Myocyte (in vitro differentiated cells): ENCODE measurements around the gene KRTAP4-11. TPM values are rescaled to one million over a fixed set of nuclear protein-coding genes. Genes with fewer than 3 reads are reported as not detected.
A peak's percentile ranks its signal among the peaks of the same experiment; 100 is the strongest.
"Not testable (repeated sequence)": the region's sequence is repeated elsewhere in the genome, so short reads cannot be mapped to it uniquely, and the experiment has no call there.

Source experiments
- DNase-seq: peaks from one replicate; pipeline ENCODE4 v3.0.0-alpha.2; 2012; ENCODE audit warnings: low read depth
- total RNA-seq: library from RNA; depleted of rRNA; stranded (reverse); fragments of >200 nt; gene quantifications from 2 replicates; pipeline ENCODE4 v1.2.3, GENCODE V29; 2014

KRTAP4-11 gene
- total RNA-seq, 1 donor from 2014 or later: not detected

GRCh38 chr17:41084100-41084856 is 33.9 kb downstream of the KRTAP4-11 start, which contains the start of gene KRTAP4-7:
KRTAP4-7 (plus strand) TSS chr17:41084150; CDS start chr17:41084207, 57 bp downstream.
- not testable (repeated sequence) for DNase-seq

DNA sequence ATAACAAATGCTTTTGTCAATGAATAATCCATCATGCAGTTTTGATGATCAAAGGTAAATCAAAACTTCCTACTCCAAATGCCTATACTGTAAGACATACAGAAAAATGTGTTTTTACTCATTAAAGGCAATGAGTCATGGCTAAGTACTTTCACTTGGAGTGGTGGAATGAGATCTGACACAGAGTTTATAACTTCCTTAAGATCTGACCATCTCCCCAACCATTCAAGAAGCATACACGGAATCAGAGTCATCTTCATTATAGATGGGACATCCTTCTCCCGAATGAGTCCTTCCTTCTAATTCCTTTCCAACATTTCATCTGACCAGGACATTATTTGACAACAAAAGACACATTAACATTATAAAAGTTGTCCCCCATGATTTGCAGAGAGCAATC is 34.7 kb downstream of the KRTAP4-11 start:
- not testable (repeated sequence) for DNase-seq

- DNase-seq: no peak
Measured at GRCh38 chr17:41082626-41083025, 35.5 kb downstream of the KRTAP4-11 start.

DNA sequence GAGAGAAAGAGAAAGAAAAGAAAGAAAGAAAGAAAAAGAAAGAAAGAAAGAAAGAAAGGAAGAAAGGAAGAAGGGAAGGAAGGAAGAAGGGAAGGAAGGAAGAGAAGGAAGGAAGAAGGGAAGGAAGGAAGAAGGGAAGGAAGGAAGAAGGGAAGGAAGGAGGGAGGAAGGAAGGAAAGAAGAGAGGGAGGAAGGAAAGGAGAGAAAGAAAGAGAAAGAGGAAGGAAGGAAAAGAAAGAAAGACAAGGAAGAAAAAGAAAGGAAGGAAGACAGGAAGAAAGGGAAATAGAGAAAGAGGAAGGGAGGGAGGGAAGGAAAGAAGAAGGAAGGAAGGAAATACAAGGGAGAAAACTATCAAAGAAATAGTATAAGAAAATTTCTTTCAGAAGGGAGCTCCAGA is 41.4 kb downstream of the KRTAP4-11 start:
- no peak for DNase-seq

DNA sequence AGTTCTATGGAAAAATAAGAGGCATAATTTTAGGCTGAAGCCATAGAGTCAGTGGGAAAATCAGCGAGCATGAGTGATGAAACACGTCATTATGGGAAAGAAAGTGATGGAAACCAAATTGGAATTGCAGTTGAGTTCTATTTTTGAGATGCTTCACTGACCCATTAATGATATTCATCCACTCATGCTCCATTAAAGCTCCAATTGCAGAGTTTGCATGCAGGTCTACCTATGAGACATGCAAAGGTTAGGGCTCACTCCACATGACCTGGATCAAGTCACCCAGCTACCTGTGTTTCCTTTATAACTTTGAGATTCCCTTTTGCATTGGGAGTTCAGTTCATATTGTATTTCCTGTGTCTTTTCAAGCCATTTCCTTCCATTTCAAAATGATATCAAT is 44.5 kb downstream of the KRTAP4-11 start:
- DNase-seq: no peak

- DNase-seq: peak; percentile 94
Measured at GRCh38 chr17:41071606-41072360, 46.4 kb downstream of the KRTAP4-11 start.

DNA sequence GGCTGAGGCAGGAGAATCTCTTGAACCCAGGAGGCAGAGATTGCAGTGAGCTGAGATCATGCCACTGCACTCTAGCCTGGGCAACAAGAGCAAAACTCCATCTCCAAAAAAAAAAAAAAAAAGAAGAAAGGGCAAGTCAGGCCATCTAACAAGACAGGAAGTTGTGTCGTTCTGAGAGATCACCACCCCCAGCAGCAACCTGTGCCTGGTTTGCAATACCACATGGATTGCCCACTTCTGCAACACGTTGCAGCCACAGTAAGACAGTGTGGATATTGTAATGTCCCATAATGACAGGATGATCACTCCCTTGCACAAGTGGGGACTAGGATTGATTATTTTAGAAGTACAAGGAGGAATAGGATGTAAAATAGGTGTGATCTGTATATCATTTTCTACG is 49.1 kb downstream of the KRTAP4-11 start:
- no peak for DNase-seq

GRCh38 chr17:41067281-41067680 is 50.9 kb downstream of the KRTAP4-11 start:
- no peak for DNase-seq

Other genes starting within 250 kb of the KRTAP4-11 start
- not detected in 2 replicates for gene KRT20, start 233.1 kb downstream of the KRTAP4-11 start, total RNA-seq
- gene KRT23, start 180.7 kb downstream of the KRTAP4-11 start, total RNA-seq: not detected in 2 replicates
- not detected in 2 replicates for gene KRT39, start 151.4 kb downstream of the KRTAP4-11 start, total RNA-seq
- gene KRT40, start 134.0 kb downstream of the KRTAP4-11 start, total RNA-seq: not detected in 2 replicates
- not detected in 2 replicates for gene KRTAP3-3, start 124.2 kb downstream of the KRTAP4-11 start, total RNA-seq
- gene KRTAP3-2, start 118.5 kb downstream of the KRTAP4-11 start, total RNA-seq: not detected in 2 replicates
- not detected in 2 replicates for gene KRTAP3-1, start 109.2 kb downstream of the KRTAP4-11 start, total RNA-seq
- 0.19 and 0.57 TPM in 2 replicates for gene KRTAP1-5, start 91.2 kb downstream of the KRTAP4-11 start, total RNA-seq
- not detected in 2 replicates for gene KRTAP1-4, start 88.2 kb downstream of the KRTAP4-11 start, total RNA-seq
- not detected in 2 replicates for gene KRTAP1-3, start 83.5 kb downstream of the KRTAP4-11 start, total RNA-seq
- gene KRTAP1-1, start 76.9 kb downstream of the KRTAP4-11 start, total RNA-seq: 0.21 TPM in 1 of 2 replicates, not detected in the other
- gene KRTAP2-1, start 71.1 kb downstream of the KRTAP4-11 start, total RNA-seq: not detected in 2 replicates
- not detected in 2 replicates for gene KRTAP2-2, start 63.1 kb downstream of the KRTAP4-11 start, total RNA-seq
- 0.19 TPM in 1 of 2 replicates, not detected in the other for gene KRTAP2-3, start 58.3 kb downstream of the KRTAP4-11 start, total RNA-seq
- gene KRTAP2-4, start 52.5 kb downstream of the KRTAP4-11 start, total RNA-seq: not detected in 2 replicates
- gene KRTAP4-7, start 34.2 kb downstream of the KRTAP4-11 start, total RNA-seq: not detected in 2 replicates
- not detected in 2 replicates for gene KRTAP4-8, start 20.2 kb downstream of the KRTAP4-11 start, total RNA-seq
- not detected in 2 replicates for gene KRTAP4-16, start 16.2 kb downstream of the KRTAP4-11 start, total RNA-seq
- gene KRTAP4-9, start 13.0 kb downstream of the KRTAP4-11 start, total RNA-seq: not detected in 2 replicates
- not detected in 2 replicates for gene KRTAP4-12, start 5.8 kb upstream of the KRTAP4-11 start, total RNA-seq
- not detected in 2 replicates for gene KRTAP4-6, start 22.2 kb upstream of the KRTAP4-11 start, total RNA-seq
- not detected in 2 replicates for gene KRTAP4-5, start 31.5 kb upstream of the KRTAP4-11 start, total RNA-seq
- not detected in 2 replicates for gene KRTAP4-4, start 42.4 kb upstream of the KRTAP4-11 start, total RNA-seq
- gene KRTAP4-3, start 49.8 kb upstream of the KRTAP4-11 start, total RNA-seq: not detected in 2 replicates
- gene KRTAP4-2, start 59.8 kb upstream of the KRTAP4-11 start, total RNA-seq: not detected in 2 replicates
- gene KRTAP4-1, start 66.5 kb upstream of the KRTAP4-11 start, total RNA-seq: not detected in 2 replicates
- not detected in 2 replicates for gene KRTAP9-1, start 71.5 kb upstream of the KRTAP4-11 start, total RNA-seq
- gene KRTAP9-2, start 108.3 kb upstream of the KRTAP4-11 start, total RNA-seq: not detected in 2 replicates
- gene KRTAP9-3, start 114.1 kb upstream of the KRTAP4-11 start, total RNA-seq: not detected in 2 replicates
- not detected in 2 replicates for gene KRTAP9-8, start 119.6 kb upstream of the KRTAP4-11 start, total RNA-seq
- gene KRTAP9-4, start 131.3 kb upstream of the KRTAP4-11 start, total RNA-seq: not detected in 2 replicates
- not detected in 2 replicates for gene KRTAP9-9, start 137.0 kb upstream of the KRTAP4-11 start, total RNA-seq
- gene KRTAP9-6, start 147.0 kb upstream of the KRTAP4-11 start, total RNA-seq: not detected in 2 replicates
- gene KRTAP9-7, start 157.3 kb upstream of the KRTAP4-11 start, total RNA-seq: not detected in 2 replicates
- gene KRTAP29-1, start 184.5 kb upstream of the KRTAP4-11 start, total RNA-seq: not detected in 2 replicates
- gene KRTAP16-1, start 190.9 kb upstream of the KRTAP4-11 start, total RNA-seq: not detected in 2 replicates
- gene KRTAP17-1, start 197.3 kb upstream of the KRTAP4-11 start, total RNA-seq: not detected in 2 replicates
- gene KRT33A, start 232.5 kb upstream of the KRTAP4-11 start, total RNA-seq: not detected in 2 replicates